ENCODE results near the gene SCNN1A.

The SCNN1A gene

GRCh38 chr12:6351622-6352021 lies 23.7 kb downstream of the SCNN1A start:
- no peak for TF ChIP-seq GABPA (IDR thresholded peaks at IDR 0.05; ENCODE audit: low read depth)
- no peak for TF ChIP-seq SPI1 (IDR thresholded peaks at IDR 0.05; ENCODE audit: borderline replicate concordance, low read depth)
- no peak for TF ChIP-seq CTCF (IDR thresholded peaks at IDR 0.05; ENCODE audit: insufficient read depth, low read length)
- TF ChIP-seq REST (IDR thresholded peaks at IDR 0.05; ENCODE audit: insufficient replicate concordance, low read depth), result no peak
- no peak for TF ChIP-seq POLR2AphosphoS5 (IDR thresholded peaks at IDR 0.05; ENCODE audit: low read depth)

GRCh38 chr12:6347367-6348338 lies 27.7 kb downstream of the SCNN1A start:
- TF ChIP-seq REST (IDR thresholded peaks at IDR 0.05; ENCODE audit: insufficient replicate concordance, low read depth) (no peak), SPI1 (IDR thresholded peaks at IDR 0.05; ENCODE audit: borderline replicate concordance, low read depth) (peak; percentile 58; the same call in 1 of the 2 replicates), CTCF (IDR thresholded peaks at IDR 0.05; ENCODE audit: insufficient read depth, low read length) (no peak)
- Histone ChIP-seq H3K27ac (replicated peaks) (peak overlapping the region; percentile 68), H3K4me3 (replicated peaks; ENCODE audit: insufficient read depth, low read length) (no peak overlapping the region), H3K27me3 (ENCODE audit: insufficient read depth, poor library complexity, severe bottlenecking) (no peaks in the 10 kb centered on the region)
- peak in 1 of 2 experiments; percentile 84 for DNase-seq (ENCODE audit: low read depth in 1 of 2, low spot score in 1 of 2)

More at GRCh38 chr12:6351622-6352021, 23.7 kb downstream of the SCNN1A start:
- Histone ChIP-seq H3K27ac (replicated peaks) (peak overlapping the region; percentile 22; the same call in 1 of the 2 replicates), H3K27me3 (ENCODE audit: insufficient read depth, poor library complexity, severe bottlenecking) (no peaks in the 10 kb centered on the region), H3K4me3 (replicated peaks; ENCODE audit: insufficient read depth, low read length) (no peak overlapping the region)
- no peak for DNase-seq (ENCODE audit: low read depth in 1 of 2, low spot score in 1 of 2)

GRCh38 chr12:6346942-6347341 lies 28.4 kb downstream of the SCNN1A start:
- TF ChIP-seq POLR2AphosphoS5 (IDR thresholded peaks at IDR 0.05; ENCODE audit: low read depth), result no peak
- H3K4me3 ChIP-seq (replicated peaks; ENCODE audit: insufficient read depth, low read length), result no peak overlapping the region
- no peaks in the 10 kb centered on the region for H3K27me3 ChIP-seq (ENCODE audit: insufficient read depth, poor library complexity, severe bottlenecking)
- H3K27ac ChIP-seq (replicated peaks), result peak overlapping the region; percentile 68
- DNase-seq (ENCODE audit: low read depth in 1 of 2, low spot score in 1 of 2), result no peak

GRCh38 chr12:6346235-6346832 lies 29.0 kb downstream of the SCNN1A start:
- H3K27me3 ChIP-seq (ENCODE audit: insufficient read depth, poor library complexity, severe bottlenecking), result no peaks in the 10 kb centered on the region
- peak overlapping the region; percentile 67 for H3K27ac ChIP-seq (replicated peaks)
- DNase-seq (ENCODE audit: low read depth in 1 of 2, low spot score in 1 of 2), result no peak
- TF ChIP-seq SPI1 (IDR thresholded peaks at IDR 0.05; ENCODE audit: borderline replicate concordance, low read depth) (no peak), REST (IDR thresholded peaks at IDR 0.05; ENCODE audit: insufficient replicate concordance, low read depth) (no peak), GABPA (IDR thresholded peaks at IDR 0.05; ENCODE audit: low read depth) (no peak), CTCF (IDR thresholded peaks at IDR 0.05; ENCODE audit: insufficient read depth, low read length) (no peak), POLR2AphosphoS5 (IDR thresholded peaks at IDR 0.05; ENCODE audit: low read depth) (no peak)
- no peak overlapping the region for H3K4me3 ChIP-seq (replicated peaks; ENCODE audit: insufficient read depth, low read length)

Data from HL-60 (cell line).